Measurements from ENCODE around the gene PHACTR1. TPM values are rescaled to one million over a fixed set of nuclear protein-coding genes. Genes with fewer than 3 reads are reported as not detected.
"Not testable (repeated sequence)": the region's sequence is repeated elsewhere in the genome, so short reads cannot be mapped to it uniquely, and the experiment has no call there.

Gene PHACTR1
- total RNA-seq, 8 experiments from 2014 or later: 2.7 to 24.5 (median 16.4) TPM

- no peak overlapping the region for H3K27ac ChIP-seq
- no peak overlapping the region for H3K4me3 ChIP-seq
- ATAC-seq (replicated peaks in 6 of 8): no peak
- in situ Hi-C loops (cut with MboI; ENCODE audit: low pct_unique_long_range_greater_than_20kb in 2 of 9, low sequenced_read_pairs in 9 of 9, unreplicated experiment in 9 of 9): no loop called here
- 25 to 93% (median 78%) methylated on average over 2 to 7 of the region's 9 CpGs; no CpG with 5 or more reads in 1 of the 10 experiments for WGBS, 10 experiments
- H3K4me1 ChIP-seq (replicated peaks in 1 of 2): peaks cover 0 to 3% of the 10 kb centered on the region in 2 donors
Observed at GRCh38 chr6:13120483-13121482, 404.2 kb downstream of the PHACTR1 start.

GRCh38 chr6:13124131-13124530 lies 407.6 kb downstream of the PHACTR1 start:
- WGBS, 10 experiments: 30 to 100% (median 78%) methylated on average over 1 to 2 of the region's 2 CpGs; no CpG with 5 or more reads in 4 of the 10 experiments
- Histone ChIP-seq H3K27ac (no peak overlapping the region), H3K4me1 (replicated peaks in 1 of 2) (no peaks in the 10 kb centered on the region), H3K4me3 (no peak overlapping the region)
- in situ Hi-C loops (cut with MboI; ENCODE audit: low pct_unique_long_range_greater_than_20kb in 2 of 9, low sequenced_read_pairs in 9 of 9, unreplicated experiment in 9 of 9): no loop called here
- no peak for ATAC-seq (replicated peaks in 6 of 8)

- Histone ChIP-seq H3K4me1 (replicated peaks in 1 of 2) (no peaks in the 10 kb centered on the region), H3K4me3 (no peak overlapping the region), H3K27ac (no peak overlapping the region)
- in situ Hi-C loops (cut with MboI; ENCODE audit: low pct_unique_long_range_greater_than_20kb in 2 of 9, low sequenced_read_pairs in 9 of 9, unreplicated experiment in 9 of 9): no loop called here
- WGBS, 10 experiments: 0 to 100% (median 82%) methylated on average over 1 to 3 of the region's 3 CpGs; no CpG with 5 or more reads in 1 of the 10 experiments
- ATAC-seq (replicated peaks in 6 of 8): no peak
Observed at GRCh38 chr6:13125841-13126240, 409.3 kb downstream of the PHACTR1 start.

GRCh38 chr6:13131935-13132661 lies 415.5 kb downstream of the PHACTR1 start:
- Histone ChIP-seq H3K4me3 (no peak overlapping the region), H3K27ac (no peak overlapping the region), H3K4me1 (replicated peaks in 1 of 2) (peaks cover 0 to 2% of the 10 kb centered on the region in 2 donors)
- 0 to 100% (median 64%) methylated on average over 1 to 4 of the region's 4 CpGs; no CpG with 5 or more reads in 4 of the 10 experiments for WGBS, 10 experiments
- in situ Hi-C loops (cut with MboI; ENCODE audit: low pct_unique_long_range_greater_than_20kb in 2 of 9, low sequenced_read_pairs in 9 of 9, unreplicated experiment in 9 of 9): no loop called here
- no peak for ATAC-seq (replicated peaks in 6 of 8)

GRCh38 chr6:13133894-13134293 lies 417.3 kb downstream of the PHACTR1 start:
- in situ Hi-C loops (cut with MboI; ENCODE audit: low pct_unique_long_range_greater_than_20kb in 2 of 9, low sequenced_read_pairs in 9 of 9, unreplicated experiment in 9 of 9); ATAC-seq (replicated peaks in 6 of 8); H3K4me3 ChIP-seq; H3K27ac ChIP-seq; H3K4me1 ChIP-seq (replicated peaks in 1 of 2): not testable (repeated sequence)
- WGBS, 10 experiments: no CpG with 5 or more reads among the region's 32 CpGs

- 10 to 100% (median 49%) methylated on average over 1 to 5 of the region's 10 CpGs; no CpG with 5 or more reads in 6 of the 10 experiments for WGBS, 10 experiments
- H3K27ac ChIP-seq: no peak overlapping the region
- no peak for ATAC-seq (replicated peaks in 6 of 8)
- in situ Hi-C loops (cut with MboI; ENCODE audit: low pct_unique_long_range_greater_than_20kb in 2 of 9, low sequenced_read_pairs in 9 of 9, unreplicated experiment in 9 of 9): no loop called here
- peaks cover 0 to 2% of the 10 kb centered on the region in 2 donors for H3K4me1 ChIP-seq (replicated peaks in 1 of 2)
- no peak overlapping the region for H3K4me3 ChIP-seq
Observed at GRCh38 chr6:13135152-13135551, 418.6 kb downstream of the PHACTR1 start.

GRCh38 chr6:13139119-13139518 lies 422.6 kb downstream of the PHACTR1 start:
- no peak for ATAC-seq (replicated peaks in 6 of 8)
- WGBS, 10 experiments: 30 to 100% (median 82%) methylated on average over 1 to 2 of the region's 2 CpGs; no CpG with 5 or more reads in 1 of the 10 experiments
- peaks cover 0 to 2% of the 10 kb centered on the region in 2 donors for H3K4me1 ChIP-seq (replicated peaks in 1 of 2)
- in situ Hi-C loops (cut with MboI; ENCODE audit: low pct_unique_long_range_greater_than_20kb in 2 of 9, low sequenced_read_pairs in 9 of 9, unreplicated experiment in 9 of 9): no loop called here
- no peak overlapping the region for H3K27ac ChIP-seq
- H3K4me3 ChIP-seq: no peak overlapping the region

GRCh38 chr6:13140980-13141379 lies 424.4 kb downstream of the PHACTR1 start:
- Histone ChIP-seq H3K27ac (no peak overlapping the region), H3K4me3 (no peak overlapping the region), H3K4me1 (replicated peaks in 1 of 2) (no peaks in the 10 kb centered on the region)
- no peak for ATAC-seq (replicated peaks in 6 of 8)
- WGBS, 10 experiments: 50 to 90% (median 75%) methylated on average over 1 of the region's 1 CpG; no CpG with 5 or more reads in 5 of the 10 experiments
- in situ Hi-C loops (cut with MboI; ENCODE audit: low pct_unique_long_range_greater_than_20kb in 2 of 9, low sequenced_read_pairs in 9 of 9, unreplicated experiment in 9 of 9): no loop called here

- ATAC-seq (replicated peaks in 6 of 8): no peak
- no peak overlapping the region for H3K27ac ChIP-seq
- H3K4me3 ChIP-seq: no peak overlapping the region
- H3K4me1 ChIP-seq (replicated peaks in 1 of 2): no peaks in the 10 kb centered on the region
- 79 to 100% (median 90%) methylated on average over 3 to 7 of the region's 7 CpGs for WGBS, 10 experiments
- in situ Hi-C loops (cut with MboI; ENCODE audit: low pct_unique_long_range_greater_than_20kb in 2 of 9, low sequenced_read_pairs in 9 of 9, unreplicated experiment in 9 of 9): no loop called here
Observed at GRCh38 chr6:13141387-13141786, 424.8 kb downstream of the PHACTR1 start.

- in situ Hi-C loops (cut with MboI; ENCODE audit: low pct_unique_long_range_greater_than_20kb in 2 of 9, low sequenced_read_pairs in 9 of 9, unreplicated experiment in 9 of 9): no loop called here
- no peak overlapping the region for H3K4me3 ChIP-seq
- no peak overlapping the region for H3K27ac ChIP-seq
- H3K4me1 ChIP-seq (replicated peaks in 1 of 2): peaks cover 0 to 4% of the 10 kb centered on the region in 2 donors
- ATAC-seq (replicated peaks in 6 of 8): no peak
- 31 to 100% (median 88%) methylated on average over 2 to 3 of the region's 3 CpGs for WGBS, 10 experiments
Observed at GRCh38 chr6:13142611-13143010, 426.0 kb downstream of the PHACTR1 start.

GRCh38 chr6:13146442-13146841 lies 429.9 kb downstream of the PHACTR1 start:
- no peak overlapping the region for H3K4me3 ChIP-seq
- H3K27ac ChIP-seq: no peak overlapping the region
- peaks cover 0 to 4% of the 10 kb centered on the region in 2 donors for H3K4me1 ChIP-seq (replicated peaks in 1 of 2)
- ATAC-seq (replicated peaks in 6 of 8): no peak
- in situ Hi-C loops (cut with MboI; ENCODE audit: low pct_unique_long_range_greater_than_20kb in 2 of 9, low sequenced_read_pairs in 9 of 9, unreplicated experiment in 9 of 9): no loop called here
- 69 to 100% (median 86%) methylated on average over 1 to 3 of the region's 3 CpGs; no CpG with 5 or more reads in 2 of the 10 experiments for WGBS, 10 experiments

- no peak overlapping the region for H3K27ac ChIP-seq
- ATAC-seq (replicated peaks in 6 of 8): no peak
- in situ Hi-C loops (cut with MboI; ENCODE audit: low pct_unique_long_range_greater_than_20kb in 2 of 9, low sequenced_read_pairs in 9 of 9, unreplicated experiment in 9 of 9): no loop called here
- no peak overlapping the region for H3K4me3 ChIP-seq
- WGBS, 10 experiments: 14 to 86% (median 54%) methylated on average over 1 of the region's 1 CpG; no CpG with 5 or more reads in 3 of the 10 experiments
- H3K4me1 ChIP-seq (replicated peaks in 1 of 2): peaks cover 0 to 4% of the 10 kb centered on the region in 2 donors
Observed at GRCh38 chr6:13147376-13147775, 430.8 kb downstream of the PHACTR1 start.

GRCh38 chr6:13147782-13148181 lies 431.2 kb downstream of the PHACTR1 start:
- in situ Hi-C loops (cut with MboI; ENCODE audit: low pct_unique_long_range_greater_than_20kb in 2 of 9, low sequenced_read_pairs in 9 of 9, unreplicated experiment in 9 of 9): no loop called here
- Histone ChIP-seq H3K27ac (no peak overlapping the region), H3K4me3 (no peak overlapping the region), H3K4me1 (replicated peaks in 1 of 2) (peaks cover 0 to 4% of the 10 kb centered on the region in 2 donors)
- ATAC-seq (replicated peaks in 6 of 8): no peak
- WGBS, 10 experiments: 25 to 90% (median 68%) methylated on average over 1 to 2 of the region's 2 CpGs; no CpG with 5 or more reads in 1 of the 10 experiments
